Stimulated activated CD8-positive, alpha-beta memory T cell treated with anti-CD3 and anti-CD28 coated beads, Interleukin-2, amount 100 ng/mL, for 48 hours (primary cell): Measurements from ENCODE around the gene USP38.
"Not testable (repeated sequence)": the region's sequence is repeated elsewhere in the genome, so short reads cannot be mapped to it uniquely, and the experiment has no call there.

Experiments used
- DNase-seq, 2 donors: peaks; one replicate each; pipeline ENCODE4 v3.0.0-alpha.2; 2020; ENCODE audit warnings: low read depth in 2 of 2

Gene USP38

DNA sequence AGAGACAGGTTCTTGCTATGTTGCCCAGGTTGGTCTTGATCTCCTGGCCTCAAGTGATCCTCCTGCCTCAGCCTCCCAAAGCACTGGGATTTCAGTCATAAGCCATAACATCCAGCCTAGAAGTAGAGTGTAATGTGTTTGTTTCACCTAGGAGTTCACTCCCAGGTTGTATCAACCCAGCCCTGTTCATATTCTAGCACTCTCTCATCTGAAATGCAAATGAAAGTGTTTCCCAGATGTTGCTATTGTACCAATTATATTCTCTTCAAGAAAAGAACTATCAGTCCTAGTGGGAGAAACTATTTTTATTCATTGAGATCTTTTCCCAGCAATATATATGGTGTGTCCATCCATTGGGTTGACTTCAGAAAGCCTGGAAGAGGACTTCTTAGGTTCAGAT is 72.6 kb downstream of the USP38 start:
- DNase-seq, result no peak

DNA sequence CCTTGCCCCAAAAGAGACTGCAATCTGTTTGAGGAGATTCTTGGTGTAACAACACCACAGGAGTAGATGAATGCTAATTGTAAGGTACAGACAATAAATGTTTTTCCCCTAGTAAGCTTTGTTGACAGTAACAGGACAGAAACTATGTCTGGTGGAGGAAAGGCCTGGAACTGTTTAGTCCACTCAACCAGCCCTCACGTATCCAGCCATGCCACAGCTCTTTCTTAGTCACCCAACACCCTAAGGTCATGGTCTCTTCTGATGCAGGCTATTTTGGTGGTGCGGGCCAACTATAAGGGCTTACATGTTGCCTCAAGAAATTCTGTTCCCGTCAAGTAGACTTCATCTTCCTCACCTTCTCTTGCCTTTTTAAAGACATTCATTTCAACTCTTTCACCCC is 76.0 kb downstream of the USP38 start:
- DNase-seq, result no peak

DNA sequence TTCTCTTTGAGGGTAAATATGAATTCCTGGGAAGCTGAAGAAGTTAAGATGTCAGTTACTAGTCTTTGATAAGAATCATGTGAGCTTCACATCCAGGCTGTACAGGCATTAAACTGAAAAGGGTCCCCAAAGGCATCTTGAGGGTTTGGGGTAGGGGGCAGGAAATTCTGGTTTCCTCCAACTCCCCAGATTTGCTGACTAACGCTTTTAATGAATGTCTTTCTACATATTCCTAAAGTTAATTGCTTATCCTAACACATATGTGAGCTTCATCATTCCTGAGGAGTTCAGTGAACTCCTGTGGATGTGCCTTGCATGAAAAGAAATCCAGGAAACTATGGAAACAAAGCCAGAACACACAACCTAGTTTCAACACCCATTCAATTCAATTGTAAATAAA is 78.1 kb downstream of the USP38 start:
- DNase-seq, result no peak

- not testable (repeated sequence) for DNase-seq
These were observed 83.0 kb downstream of the USP38 start for GRCh38 chr4:143267690-143268089.

GRCh38 chr4:143270256-143270838 is 85.6 kb downstream of the USP38 start:
- DNase-seq, result no peak
